Measurements from ENCODE around the gene GRID2.
"Not testable (repeated sequence)": the region's sequence is repeated elsewhere in the genome, so short reads cannot be mapped to it uniquely, and the experiment has no call there.

GRID2 gene

DNA sequence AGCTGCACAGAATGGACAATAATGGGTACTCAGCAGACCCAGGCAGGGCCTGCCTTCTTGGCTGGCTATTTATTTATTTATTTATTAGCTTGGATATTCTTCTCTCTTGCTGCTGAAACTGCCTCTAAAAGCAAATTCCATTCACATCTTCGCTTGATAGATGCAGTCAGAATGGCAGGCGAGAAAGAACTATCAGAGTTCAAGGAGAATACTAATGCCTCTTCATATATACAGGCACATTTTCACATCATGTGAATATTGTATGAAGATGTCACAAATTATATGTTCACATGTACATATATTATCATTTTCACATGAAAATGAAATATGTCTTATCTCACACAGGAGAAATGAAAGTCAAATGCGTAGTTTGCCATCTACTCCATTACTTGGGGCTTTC, 1045.1 kb downstream of the GRID2 start:
- DNase-seq = no peak

- no peak for DNase-seq
These were observed 1048.1 kb downstream of the GRID2 start for GRCh38 chr4:93351846-93352245.

DNA sequence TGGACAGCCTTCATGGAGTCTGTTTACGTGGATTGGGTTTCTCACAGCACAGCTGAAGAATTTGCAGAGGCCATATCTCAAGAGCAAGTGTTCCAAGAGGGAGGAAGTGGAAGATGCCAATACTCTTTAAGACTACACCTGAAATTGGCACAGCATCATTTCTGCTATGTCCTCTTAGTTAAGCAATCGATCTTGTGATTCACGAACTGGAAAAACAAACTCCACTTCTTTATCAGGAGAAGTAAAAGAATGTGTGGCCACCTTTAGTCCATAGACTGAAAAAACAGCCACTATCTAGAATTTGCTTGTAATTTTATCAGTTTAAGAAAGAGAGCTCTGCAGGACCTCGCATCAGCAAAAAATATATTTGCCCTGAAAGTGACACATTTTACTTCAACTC, 1051.6 kb downstream of the GRID2 start:
- DNase-seq = no peak

DNA sequence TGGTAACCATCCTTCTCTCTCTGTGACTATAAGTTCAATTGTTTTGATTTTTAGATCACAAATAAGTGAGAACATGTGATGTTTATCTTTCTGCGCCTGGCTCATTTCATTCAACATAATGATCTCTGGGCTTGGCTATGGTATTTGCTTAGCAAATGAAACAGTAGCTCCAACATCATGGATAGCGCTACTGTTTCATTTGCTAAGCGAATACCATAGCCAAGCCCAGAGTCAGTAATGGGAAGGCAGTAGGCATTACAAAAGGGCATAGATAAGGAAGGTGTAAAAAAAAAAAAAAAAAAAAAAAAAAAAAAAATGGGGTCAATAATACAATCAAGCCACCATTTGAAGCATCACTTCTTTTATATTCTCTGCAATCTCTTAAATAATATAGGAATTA, 1055.8 kb downstream of the GRID2 start:
- no peak for DNase-seq

DNA sequence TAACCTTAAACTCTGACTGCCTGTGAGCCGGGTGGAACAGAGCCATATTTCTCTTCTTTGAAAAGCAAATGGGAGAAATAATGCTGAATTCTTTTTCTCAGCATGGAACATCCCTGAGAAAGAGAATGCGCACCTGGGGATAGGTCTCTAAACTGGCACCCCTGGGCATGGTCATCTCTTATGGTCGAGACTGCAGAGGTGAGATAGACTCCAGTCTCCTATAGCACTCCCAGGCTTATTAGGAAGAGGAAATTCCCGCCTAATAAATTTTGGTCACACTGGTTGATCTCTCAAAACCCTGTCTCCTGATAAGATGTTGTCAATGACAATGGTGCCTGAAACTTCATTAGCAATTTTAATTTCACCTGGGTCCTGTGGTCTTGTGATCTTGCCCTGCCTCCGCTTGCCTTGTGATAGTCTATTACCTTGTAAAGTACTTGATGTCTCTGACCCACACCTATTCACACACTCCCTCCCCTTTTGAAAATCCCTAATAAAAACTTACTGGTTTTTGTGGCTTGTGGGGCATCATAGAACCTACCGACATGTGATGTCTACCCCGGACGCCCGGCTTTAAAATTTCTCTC, 1062.5 kb downstream of the GRID2 start:
- not testable (repeated sequence) for DNase-seq

DNA sequence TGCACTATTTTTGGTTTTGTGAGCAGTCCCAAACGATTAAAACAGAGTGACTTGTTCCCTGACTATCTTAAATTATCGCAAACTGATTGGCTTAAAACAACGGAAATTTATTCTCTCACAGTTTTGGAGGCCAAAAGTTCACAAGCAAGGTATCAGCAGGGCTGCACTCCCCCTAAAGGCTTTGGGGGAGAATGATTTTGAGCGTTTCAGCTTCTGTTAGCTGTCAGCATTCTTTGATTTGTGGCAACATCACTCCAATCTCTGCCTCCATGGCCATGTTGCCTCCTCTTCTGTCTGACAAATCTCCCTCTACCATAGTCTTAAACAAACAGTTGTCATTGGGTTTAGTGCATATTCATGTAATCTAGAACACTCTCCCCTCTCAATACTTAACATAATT, 1065.2 kb downstream of the GRID2 start:
- no peak for DNase-seq

DNA sequence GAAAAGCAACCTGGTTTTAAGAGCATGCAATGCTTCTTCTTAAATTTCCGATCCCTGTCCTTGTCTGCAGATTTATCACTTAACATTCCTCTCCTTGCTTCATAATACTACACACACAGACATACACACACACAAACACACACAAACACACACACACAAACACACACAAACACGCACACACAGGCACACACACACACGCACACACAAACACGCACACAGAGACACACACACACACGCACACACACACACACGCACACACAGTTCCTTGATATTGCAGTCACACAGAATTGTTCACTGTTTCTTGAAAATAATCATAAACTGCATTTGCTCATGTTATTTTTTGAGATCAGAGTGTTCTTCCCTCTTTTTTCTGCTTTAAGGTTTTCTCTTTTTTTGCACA, 1066.5 kb downstream of the GRID2 start:
- no peak for DNase-seq

GRCh38 chr4:93373893-93374860, 1070.4 kb downstream of the GRID2 start:
- DNase-seq = no peak

DNA sequence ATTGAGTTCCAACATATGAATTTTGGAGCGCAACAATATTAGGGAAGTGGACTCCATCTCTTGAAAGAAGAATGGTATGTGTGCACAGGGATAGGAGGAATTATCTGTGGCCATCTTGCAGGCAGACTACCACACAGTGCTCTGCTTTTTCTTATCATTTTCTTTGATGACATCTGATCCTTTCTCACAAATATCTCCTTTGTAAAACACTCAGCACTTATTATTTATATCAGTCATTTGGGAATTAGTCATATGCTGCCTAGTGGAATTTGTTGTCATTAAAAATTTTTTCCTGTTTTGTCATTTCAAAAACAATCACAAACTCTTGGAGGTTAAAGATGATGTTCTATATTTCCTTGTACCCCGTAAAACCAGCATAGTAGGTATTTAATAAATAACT, 1080.5 kb downstream of the GRID2 start:
- DNase-seq = no peak

DNA sequence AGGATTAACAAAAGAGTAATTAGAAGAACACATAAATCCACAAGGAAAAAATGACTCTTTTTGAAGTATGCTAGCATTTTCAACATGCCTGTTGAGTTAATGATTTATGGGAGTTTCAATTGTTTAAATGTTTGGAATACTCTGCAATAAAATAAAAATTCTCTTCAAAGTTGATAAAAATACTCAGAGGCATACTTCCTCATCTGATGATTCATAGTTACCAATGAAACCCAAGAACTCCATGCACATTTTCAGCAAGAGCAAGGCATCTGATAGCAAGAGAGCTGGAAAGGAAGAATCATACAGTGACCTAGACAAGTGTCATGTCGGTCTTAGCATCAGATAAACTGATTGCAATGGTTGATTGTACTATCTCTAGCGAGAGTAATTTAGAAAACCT, 1081.1 kb downstream of the GRID2 start:
- no peak for DNase-seq

- DNase-seq = no peak
These were observed 1090.8 kb downstream of the GRID2 start for GRCh38 chr4:93394545-93395081.

DNA sequence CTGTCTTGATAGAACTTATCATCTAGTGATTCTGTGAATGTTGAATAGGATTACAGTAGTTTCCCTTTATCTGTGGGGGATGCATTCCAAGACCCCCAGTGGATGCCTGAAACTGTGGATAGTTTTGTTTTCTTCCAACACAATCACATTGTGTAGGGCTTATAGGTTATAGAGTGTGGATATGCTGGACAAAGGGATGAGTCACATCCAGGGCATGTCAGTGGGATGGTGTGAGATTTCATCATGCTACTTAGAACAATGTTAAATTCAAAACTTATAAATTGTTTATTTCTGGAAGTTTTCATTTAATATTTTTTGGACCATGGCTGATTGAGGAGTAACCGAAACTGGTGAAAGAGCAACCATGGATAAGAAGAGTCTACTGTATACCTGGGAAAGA, 1092.5 kb downstream of the GRID2 start:
- no peak for DNase-seq

GRCh38 chr4:93403571-93403970, 1099.8 kb downstream of the GRID2 start:
- no peak for DNase-seq

DNA sequence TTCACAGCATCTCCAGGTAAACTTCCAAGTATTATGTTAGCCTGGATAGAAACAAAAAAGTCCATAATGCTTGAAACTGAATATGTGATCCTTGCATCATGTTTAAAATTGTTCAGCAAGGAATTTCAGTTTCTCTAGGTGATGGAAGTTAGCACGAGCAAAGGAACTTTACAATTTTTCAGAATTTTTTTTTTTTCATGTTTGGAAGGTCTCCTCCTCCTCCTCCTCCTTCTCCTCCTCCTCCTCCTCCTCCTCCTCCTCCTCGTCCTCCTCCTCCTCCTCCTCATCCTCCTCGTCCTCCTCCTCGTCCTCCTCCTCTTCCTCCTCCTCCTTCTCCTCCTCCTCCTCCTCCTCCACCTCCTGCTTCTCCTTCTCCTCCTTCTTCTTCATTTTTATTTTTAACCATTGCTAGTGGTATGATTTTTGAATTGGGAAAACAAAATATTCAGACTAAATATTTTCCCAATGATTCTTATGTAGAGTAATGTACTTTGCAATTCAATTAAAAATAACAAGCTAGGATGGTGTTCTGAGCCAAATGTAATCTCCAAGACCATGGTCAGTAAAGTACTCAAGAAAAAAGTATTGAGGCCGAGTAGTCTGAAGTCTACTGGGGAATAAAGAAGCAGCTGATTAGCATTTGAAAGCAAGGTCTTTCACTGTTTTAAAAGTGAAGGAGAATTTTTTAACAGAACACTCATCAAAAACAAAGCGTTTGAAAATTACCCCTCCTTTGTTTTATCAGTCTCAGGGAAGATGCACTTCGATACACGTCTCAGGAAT, 1103.9 kb downstream of the GRID2 start:
- DNase-seq = no peak

GRCh38 chr4:93409035-93409434, 1105.3 kb downstream of the GRID2 start:
- DNase-seq = no peak

GRCh38 chr4:93414041-93414550, 1110.3 kb downstream of the GRID2 start:
- no peak for DNase-seq

DNA sequence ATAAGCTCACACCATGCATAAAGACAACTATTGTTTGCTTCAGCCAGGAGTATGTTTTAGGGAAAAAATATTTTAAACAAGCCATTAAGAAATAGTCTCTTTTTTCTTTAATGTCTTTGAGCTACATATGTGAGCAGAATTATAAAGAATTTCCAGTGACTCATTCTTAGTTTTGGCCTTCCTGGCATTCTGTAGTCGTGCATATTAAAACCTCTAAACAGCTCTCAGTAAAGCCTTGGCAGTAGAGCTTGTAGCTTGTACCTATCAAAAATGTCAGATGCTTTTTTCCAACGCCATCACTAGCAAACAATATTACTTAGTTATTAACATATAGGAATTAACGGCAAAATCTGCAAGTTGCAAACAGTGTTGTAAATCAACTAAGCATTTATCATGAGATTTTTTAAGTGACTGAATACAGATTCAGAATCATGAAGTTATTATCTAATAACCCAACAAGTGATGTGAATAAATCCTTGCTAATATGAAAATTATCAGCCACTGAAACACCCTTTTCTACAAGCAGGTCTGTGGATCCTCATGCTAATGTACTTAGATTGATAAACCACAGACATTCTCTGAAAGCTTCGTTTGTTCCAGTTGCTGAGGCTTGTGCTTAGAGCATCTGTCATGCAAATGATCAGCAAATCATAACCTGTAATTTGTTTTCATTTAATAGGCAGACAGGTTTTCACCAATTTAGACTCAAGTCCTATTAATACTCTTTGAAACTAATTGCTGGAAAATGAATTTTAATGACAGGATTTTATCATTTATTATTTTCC, 1112.8 kb downstream of the GRID2 start:
- DNase-seq = no peak

DNA sequence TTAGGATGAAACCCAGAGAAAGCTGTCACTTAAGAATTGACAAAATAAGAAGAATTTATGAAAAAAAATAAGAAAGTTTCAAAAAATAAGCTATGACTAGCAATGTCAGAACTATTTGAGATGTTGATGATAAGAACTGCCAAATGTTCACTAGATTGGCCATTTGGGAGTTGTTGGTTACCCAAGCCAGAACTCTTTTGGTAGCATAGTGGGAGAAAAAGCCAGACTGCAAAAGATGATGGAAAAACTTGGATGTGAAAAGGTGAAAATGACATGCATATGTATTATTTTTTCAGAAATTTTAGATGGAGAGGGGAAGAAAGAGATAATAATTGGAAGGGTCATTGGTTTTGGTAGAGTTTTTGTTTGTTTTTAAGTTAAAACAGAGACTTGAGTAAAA, 1127.6 kb downstream of the GRID2 start:
- no peak for DNase-seq

DNA sequence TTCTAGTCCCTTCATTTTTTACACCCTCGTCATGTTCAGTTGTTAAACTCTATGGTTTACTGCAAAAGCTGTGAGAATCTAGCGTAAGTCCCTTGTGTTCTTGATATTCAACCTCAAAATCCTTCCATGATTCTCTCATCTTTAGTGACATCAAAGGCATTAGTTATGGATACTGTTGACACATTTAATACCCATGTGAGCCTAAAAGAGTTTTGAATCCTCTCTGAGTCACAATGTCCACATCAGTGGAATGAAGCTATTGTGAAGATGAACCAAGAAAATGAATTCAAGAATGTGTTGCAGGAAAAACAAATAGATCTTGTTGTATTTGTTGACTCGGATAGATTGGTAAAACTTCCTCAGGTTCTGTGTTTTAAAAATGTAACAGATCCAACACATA, 1130.1 kb downstream of the GRID2 start:
- no peak for DNase-seq

DNA sequence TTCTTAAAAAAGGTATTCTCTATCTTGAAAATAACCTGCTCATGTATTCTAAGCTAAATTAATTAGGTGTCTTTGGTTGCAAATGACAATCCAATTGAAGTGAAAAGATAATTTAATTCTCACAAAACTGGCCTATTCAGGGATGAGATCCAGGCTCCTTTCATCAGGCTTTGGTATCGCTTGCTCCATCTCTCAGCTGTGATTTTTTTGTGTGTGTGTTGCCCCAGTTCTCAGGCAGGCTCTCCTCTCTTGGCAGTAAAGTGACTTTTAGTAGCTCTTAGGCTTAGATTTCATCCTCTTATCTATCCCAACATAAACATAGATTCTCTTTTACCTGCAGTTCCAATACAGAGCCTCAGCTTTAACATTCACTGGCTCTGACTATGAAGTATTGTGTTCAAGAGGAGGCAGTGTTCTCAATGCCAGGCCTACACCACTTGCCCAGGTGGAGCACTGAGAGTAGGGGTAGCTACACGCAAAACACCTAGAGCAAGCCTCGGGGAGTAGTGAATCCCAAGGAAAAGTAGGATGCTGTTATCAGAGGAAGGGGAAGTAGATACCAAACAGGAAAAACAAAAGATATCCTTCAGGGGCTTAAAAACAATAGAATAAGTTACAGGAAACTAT, 1132.3 kb downstream of the GRID2 start:
- DNase-seq = no peak

- no peak for DNase-seq
These were observed 1134.2 kb downstream of the GRID2 start for GRCh38 chr4:93437991-93438390.

DNA sequence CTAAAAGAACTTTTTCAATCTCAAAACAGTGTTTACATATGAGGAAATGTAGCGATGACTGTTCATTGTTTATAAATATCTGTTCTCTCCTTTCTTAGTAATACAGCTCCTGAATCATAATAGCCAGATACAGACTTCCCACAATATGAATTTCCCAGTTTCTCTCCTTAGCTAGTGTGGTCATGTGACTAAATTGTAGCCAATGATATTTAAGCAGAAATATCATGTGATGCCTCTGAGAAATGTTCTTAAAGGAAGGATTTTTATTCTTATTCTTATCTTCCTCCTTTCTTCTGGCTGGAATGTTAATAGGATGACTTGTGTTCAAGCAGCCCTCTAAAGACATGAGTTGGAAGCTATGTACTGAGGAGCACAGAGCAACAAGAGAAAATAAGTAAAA, 1141.1 kb downstream of the GRID2 start:
- DNase-seq = no peak

All from activated CD4-positive, alpha-beta T cell treated with anti-CD3 and anti-CD28 coated beads for 1 hour (primary cell).